GM23248 (cell line): ENCODE measurements around the gene RIMS4. TPM values are rescaled to one million over a fixed set of nuclear protein-coding genes. Genes with fewer than 3 reads are reported as not detected.
A peak's percentile ranks its signal among the peaks of the same experiment; 100 is the strongest.

ENCODE experiments used
- DNase-seq: peaks from one replicate; pipeline ENCODE4 v3.0.0-alpha.2; 2015
- H2AFZ ChIP-seq: fragments of 200-600 bp; sonication (generic); 2 replicates; pipeline ENCODE4 v1.6.1; 2016; ENCODE audit warnings: antibody characterized with exemption
- H3F3A ChIP-seq: fragments of 200-600 bp; sonication (generic); 2 replicates; pipeline ENCODE4 v1.6.1; 2016; ENCODE audit warnings: mild to moderate bottlenecking, antibody characterized with exemption, mixed run types; ENCODE audit not compliant: insufficient read depth
- H3K27ac ChIP-seq: fragments of 200-600 bp; sonication (generic); 2 replicates; pipeline ENCODE4 v1.5.1; 2016; ENCODE audit warnings: mild to moderate bottlenecking
- H3K27me3 ChIP-seq: fragments of 200-600 bp; sonication (generic); replicated peaks from 2 replicates; pipeline ENCODE4 v1.6.1; 2016; ENCODE audit warnings: mild to moderate bottlenecking; ENCODE audit not compliant: insufficient read depth
- H3K36me3 ChIP-seq: fragments of 200-600 bp; sonication (generic); 2 replicates; pipeline ENCODE4 v1.6.1; 2016; ENCODE audit warnings: low read depth, mild to moderate bottlenecking
- H3K4me1 ChIP-seq: fragments of 200-600 bp; sonication (generic); 2 replicates; pipeline ENCODE4 v1.6.1; 2016; ENCODE audit warnings: mild to moderate bottlenecking; ENCODE audit not compliant: insufficient read depth
- H3K4me2 ChIP-seq: fragments of 200-600 bp; sonication (generic); one replicate; pipeline ENCODE4 v1.6.1; 2016; ENCODE audit warnings: mild to moderate bottlenecking; ENCODE audit not compliant: unreplicated experiment
- H3K4me3 ChIP-seq: fragments of 200-600 bp; sonication (generic); 2 replicates; pipeline ENCODE4 v1.5.1; 2016; ENCODE audit warnings: mild to moderate bottlenecking
- H3K79me2 ChIP-seq: fragments of 200-600 bp; sonication (generic); 2 replicates; pipeline ENCODE4 v1.6.1; 2016; ENCODE audit warnings: mild to moderate bottlenecking; ENCODE audit not compliant: insufficient read depth
- H3K9ac ChIP-seq: fragments of 200-600 bp; sonication (generic); 2 replicates; pipeline ENCODE4 v1.6.1; 2016; ENCODE audit warnings: mild to moderate bottlenecking
- H3K9me2 ChIP-seq: fragments of 200-600 bp; sonication (generic); 2 replicates; pipeline ENCODE4 v1.6.1; 2016; ENCODE audit warnings: mixed run types, mild to moderate bottlenecking, moderate library complexity; ENCODE audit not compliant: insufficient read depth
- H3K9me3 ChIP-seq: fragments of 200-600 bp; sonication (generic); one replicate; pipeline ENCODE4 v1.6.1; 2017; ENCODE audit warnings: low read depth
- H4K20me1 ChIP-seq: fragments of 200-600 bp; sonication (generic); 2 replicates; pipeline ENCODE4 v1.6.0; 2016; ENCODE audit not compliant: insufficient read depth
- EZH2 ChIP-seq: fragments of 200-600 bp; sonication (generic); IDR thresholded peaks from 2 replicates; pipeline ENCODE4 v1.6.1; 2018; ENCODE audit warnings: antibody characterized with exemption, mild to moderate bottlenecking; ENCODE audit not compliant: insufficient read depth, poor library complexity, severe bottlenecking
- EZH2phosphoT487 ChIP-seq: fragments of 200-600 bp; sonication (generic); IDR thresholded peaks from 2 replicates; pipeline ENCODE4 v1.6.1; 2018; ENCODE audit warnings: antibody characterized with exemption, moderate library complexity, mild to moderate bottlenecking, low read depth; ENCODE audit not compliant: insufficient read depth
- WGBS, 2 experiments: methylation state at CpG; one replicate each; pipeline ENCODE4 v1.1.6; 2015 to 2017; ENCODE audit warnings: low lambda C conversion rate in 2 of 2, low coverage in 1 of 2; ENCODE audit errors: missing lambda C conversion rate in 2 of 2; 5-methylcytosine and 5-hydroxymethylcytosine counted together
- in situ Hi-C: fragments of 300-500 bp; cut with MboI; formaldehyde crosslinking; loops from 2 replicates; pipeline ENCODE4 v1.15.0; 2020
- polyA plus RNA-seq: library from polyadenylated mRNA; unstranded; fragments of >200 nt; fragmentation: Nextera tagmentation; extraction: Ambion mirVana; gene quantifications from 2 replicates; pipeline ENCODE4 v1.2.1, GENCODE V29; 2016
- total RNA-seq: library from RNA; depleted of rRNA; stranded (reverse); fragments of >200 nt; shearing (Covaris generic); gene quantifications from 2 replicates; pipeline ENCODE4 v1.2.3, GENCODE V29; 2014

RIMS4 gene
- total and polyA plus RNA-seq, 2 experiments from 2014 or later, result 0.22 TPM; not detected in 1

DNA sequence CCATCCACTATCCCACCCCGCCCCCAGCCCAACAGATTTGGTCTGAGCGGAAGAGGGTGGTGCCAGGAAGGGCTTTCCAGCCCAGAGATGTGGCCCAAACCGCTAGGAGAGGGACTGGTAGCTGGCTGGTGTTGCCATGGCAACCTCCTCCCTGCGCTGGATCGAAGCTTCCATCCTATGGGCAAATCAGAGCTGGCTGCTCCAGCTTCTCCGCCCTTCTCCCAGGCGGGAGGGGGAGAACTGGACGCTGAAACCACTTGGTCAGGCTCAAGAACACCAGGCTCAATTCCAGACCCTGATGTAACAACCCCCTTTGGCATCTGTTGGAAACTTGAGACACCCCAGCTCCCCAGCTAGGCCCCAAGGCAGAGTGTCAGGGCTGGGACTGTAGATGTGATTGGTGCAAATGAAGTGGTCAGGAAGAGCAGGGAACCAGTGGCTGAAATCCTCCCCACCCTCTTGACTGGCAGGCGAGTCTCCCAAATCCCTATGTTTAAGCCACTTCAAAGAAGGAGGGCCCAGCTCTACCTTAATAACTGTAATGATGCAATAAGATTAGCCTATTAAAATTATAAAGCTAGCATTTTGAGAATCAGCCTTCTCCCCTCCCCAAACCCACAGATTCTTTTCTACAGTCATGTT, 4.2 kb downstream of the RIMS4 start:
- in situ Hi-C loops, result no loop called here
- H3F3A ChIP-seq, result no peaks in the 10 kb centered on the region
- no peak overlapping the region for H3K27ac ChIP-seq
- no peaks in the 10 kb centered on the region for H3K9me3 ChIP-seq
- H3K4me3 ChIP-seq, result no peak overlapping the region
- no peaks in the 10 kb centered on the region for H4K20me1 ChIP-seq
- 25 to 27% methylated on average over 9 of the region's 9 CpGs for whole genome bisulfite sequencing, 2 experiments
- H3K4me1 ChIP-seq, result no peaks in the 10 kb centered on the region
- no peak overlapping the region for H2AFZ ChIP-seq
- H3K4me2 ChIP-seq, result no peak overlapping the region
- no peaks in the 10 kb centered on the region for H3K79me2 ChIP-seq
- H3K9me2 ChIP-seq, result no peaks in the 10 kb centered on the region
- no peak for TF ChIP-seq EZH2
- TF ChIP-seq EZH2phosphoT487, result no peak
- peaks cover 41% of the 10 kb centered on the region for H3K27me3 ChIP-seq
- H3K9ac ChIP-seq, result no peak overlapping the region
- no peaks in the 10 kb centered on the region for H3K36me3 ChIP-seq
- DNase-seq, result peak; percentile 42

DNA sequence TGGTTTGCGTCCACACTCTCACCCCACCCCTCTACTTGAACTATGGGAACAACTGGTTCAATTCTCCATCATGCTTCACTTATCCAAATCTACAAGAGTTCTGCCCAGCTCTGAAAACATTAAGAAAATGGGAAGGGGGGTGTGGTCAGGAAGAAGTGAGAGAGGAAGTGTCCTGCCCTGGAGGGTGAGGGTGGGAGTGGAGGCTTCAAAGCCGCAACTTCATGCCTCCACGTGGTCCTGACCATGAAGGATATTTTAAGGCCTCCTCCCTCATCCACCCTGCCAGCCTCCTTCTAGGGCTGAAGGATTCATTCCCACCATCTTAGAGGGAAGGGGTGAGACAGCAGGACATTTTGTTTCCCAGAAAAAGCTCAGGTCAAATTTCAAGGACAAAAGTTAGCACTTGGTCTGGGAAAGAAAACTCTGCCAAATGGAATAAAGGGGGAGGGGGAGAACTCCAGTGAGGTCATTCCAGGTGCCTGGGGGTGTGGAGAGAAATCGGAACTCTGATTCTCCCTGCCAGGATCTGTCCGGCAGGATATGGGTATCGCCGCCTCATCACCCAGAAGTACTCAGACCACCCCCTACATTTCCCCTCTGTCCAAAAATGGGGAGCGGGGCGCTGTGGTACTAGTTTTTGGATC, 4.9 kb downstream of the RIMS4 start:
- H3K9me3 ChIP-seq, result no peaks in the 10 kb centered on the region
- no peak overlapping the region for H3K9ac ChIP-seq
- H3K9me2 ChIP-seq, result no peaks in the 10 kb centered on the region
- no peak overlapping the region for H3K27ac ChIP-seq
- no peaks in the 10 kb centered on the region for H3K79me2 ChIP-seq
- no peak overlapping the region for H3K4me2 ChIP-seq
- in situ Hi-C loops, result no loop called here
- no peak overlapping the region for H3K4me3 ChIP-seq
- peaks cover 35% of the 10 kb centered on the region for H3K27me3 ChIP-seq
- DNase-seq, result no peak
- no peak for TF ChIP-seq EZH2
- TF ChIP-seq EZH2phosphoT487, result no peak
- WGBS, 2 experiments, result 68 to 69% methylated on average over 9 of the region's 9 CpGs
- H2AFZ ChIP-seq, result no peak overlapping the region
- H3F3A ChIP-seq, result no peaks in the 10 kb centered on the region
- no peaks in the 10 kb centered on the region for H3K4me1 ChIP-seq
- no peaks in the 10 kb centered on the region for H3K36me3 ChIP-seq
- no peaks in the 10 kb centered on the region for H4K20me1 ChIP-seq

DNA sequence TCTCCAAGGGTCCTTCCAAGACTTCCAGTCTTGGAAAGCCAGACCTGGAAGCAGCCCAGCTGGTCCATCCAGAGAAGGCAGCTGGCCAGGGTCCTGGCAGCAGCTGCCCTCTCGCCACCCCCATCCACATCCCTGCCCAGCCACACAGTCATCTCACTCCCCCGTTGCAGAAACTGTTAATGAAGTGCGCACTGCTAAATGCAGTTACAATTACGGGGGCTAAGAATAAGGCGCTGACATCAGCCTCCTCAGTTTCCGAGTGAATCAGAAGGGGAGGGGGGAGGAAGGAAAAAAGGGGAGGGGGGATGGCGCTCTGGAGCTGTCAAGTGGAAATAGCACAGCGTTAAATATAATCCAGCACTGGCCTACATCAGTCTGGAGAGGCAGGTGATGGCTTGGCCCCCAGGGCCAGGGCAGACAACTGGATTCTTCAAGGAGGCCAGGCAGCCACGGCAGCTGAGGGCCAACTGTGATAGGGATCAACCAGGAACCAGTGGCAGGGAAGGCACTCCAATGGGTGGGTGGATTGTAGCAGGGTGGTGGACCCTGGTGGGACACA, 6.9 kb downstream of the RIMS4 start:
- Histone ChIP-seq H3F3A (no peaks in the 10 kb centered on the region), H3K4me3 (no peak overlapping the region), H4K20me1 (no peaks in the 10 kb centered on the region), H3K9ac (no peak overlapping the region), H3K27me3 (peaks cover 19% of the 10 kb centered on the region), H3K4me1 (no peaks in the 10 kb centered on the region), H3K9me3 (no peaks in the 10 kb centered on the region), H2AFZ (no peak overlapping the region), H3K79me2 (no peaks in the 10 kb centered on the region), H3K36me3 (no peaks in the 10 kb centered on the region), H3K9me2 (no peaks in the 10 kb centered on the region), H3K4me2 (no peak overlapping the region), H3K27ac (no peak overlapping the region)
- WGBS, 2 experiments, result 34 to 47% methylated on average over 7 to 9 of the region's 9 CpGs
- TF ChIP-seq EZH2 (no peak), EZH2phosphoT487 (no peak)
- DNase-seq, result peak; percentile 10
- in situ Hi-C loops, result no loop called here

DNA sequence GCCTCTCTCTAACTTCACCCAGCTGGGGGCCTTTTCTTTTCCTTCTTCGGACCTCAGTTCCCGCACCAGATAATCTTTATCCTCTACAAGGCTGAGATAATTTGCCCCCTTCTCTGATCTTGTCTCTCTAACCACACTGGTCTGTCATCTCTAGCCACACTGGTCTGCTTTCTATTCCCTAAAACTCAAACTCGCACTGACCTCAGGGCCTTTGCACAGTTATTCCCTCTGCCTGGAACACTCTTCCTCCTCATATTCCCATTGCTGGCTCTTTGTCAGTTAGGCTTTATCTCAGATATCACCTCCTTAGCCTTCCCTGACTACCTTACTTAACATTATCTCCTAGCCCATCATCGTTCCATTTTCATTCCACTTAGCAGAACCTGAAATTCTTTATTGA, 7.6 kb downstream of the RIMS4 start:
- no peaks in the 10 kb centered on the region for H3K36me3 ChIP-seq
- H4K20me1 ChIP-seq, result no peaks in the 10 kb centered on the region
- no peaks in the 10 kb centered on the region for H3K79me2 ChIP-seq
- no peak overlapping the region for H3K27ac ChIP-seq
- H3F3A ChIP-seq, result no peaks in the 10 kb centered on the region
- in situ Hi-C loops, result no loop called here
- TF ChIP-seq EZH2phosphoT487 (no peak), EZH2 (no peak)
- no peak overlapping the region for H2AFZ ChIP-seq
- no peaks in the 10 kb centered on the region for H3K4me1 ChIP-seq
- no peak for DNase-seq
- 90 to 97% methylated on average over 4 of the region's 4 CpGs for WGBS, 2 experiments
- H3K4me2 ChIP-seq, result no peak overlapping the region
- H3K9me3 ChIP-seq, result no peaks in the 10 kb centered on the region
- H3K4me3 ChIP-seq, result no peak overlapping the region
- H3K9me2 ChIP-seq, result no peaks in the 10 kb centered on the region
- H3K9ac ChIP-seq, result no peak overlapping the region
- H3K27me3 ChIP-seq, result peaks cover 20% of the 10 kb centered on the region
